Psoas muscle (tissue), 8 donors: ENCODE measurements around the gene HLTF. TPM values are rescaled to one million over a fixed set of nuclear protein-coding genes. Genes with fewer than 3 reads are reported as not detected.

Experiments used
- ATAC-seq, 4 donors: fragments of 200-7000 bp; cut with Tn5 transposase; one replicate each; pipeline ENCODE4 v1.9.1; 2020; ENCODE audit warnings: moderate library complexity in 3 of 4, mild to moderate bottlenecking in 2 of 4
- DNase-seq, 2 donors: peaks; one replicate each; pipeline ENCODE4 v3.0.0-alpha.2; 2020
- H3K27ac ChIP-seq: fragments of 200-600 bp; one replicate; pipeline ENCODE4 v1.8.0; 2022
- H3K27me3 ChIP-seq, 3 donors: fragments of 200-600 bp in 1 of 3; one replicate each; pipeline versions ENCODE4 v1.6.1 to v1.8.0; 2013 to 2022; ENCODE audit warnings: low read length in 2 of 3, mild to moderate bottlenecking in 2 of 3, moderate library complexity in 1 of 3; ENCODE audit not compliant: insufficient read depth in 3 of 3
- H3K36me3 ChIP-seq, 2 donors: fragments of 200-600 bp in 1 of 2; one replicate each; pipeline versions ENCODE4 v1.6.1 to v1.8.0; 2013 to 2022; ENCODE audit warnings: low read depth in 1 of 2, mild to moderate bottlenecking in 1 of 2, moderate library complexity in 1 of 2; ENCODE audit not compliant: insufficient read depth in 1 of 2
- H3K4me1 ChIP-seq: fragments of 200-600 bp; one replicate; pipeline ENCODE4 v1.8.0; 2022
- H3K4me3 ChIP-seq: fragments of 200-600 bp; one replicate; pipeline ENCODE4 v1.8.0; 2022; ENCODE audit warnings: mild to moderate bottlenecking
- H3K9me3 ChIP-seq: fragments of 200-600 bp; one replicate; pipeline ENCODE4 v1.8.0; 2022
- WGBS, 3 donors: extraction: QIAGEN DNeasy Blood & Tissue Kit; methylation state at CpG; one replicate each; pipeline versions ENCODE4 v1.1.6 to v1.1.7; 2013; 5-methylcytosine and 5-hydroxymethylcytosine counted together
- intact Hi-C, 2 donors: fragments of 100-400 bp; cut with DNase I; formaldehyde crosslinking; loops; one replicate each; pipeline versions ENCODE4 v1.11.0 to v1.14.2; 2022
- polyA plus RNA-seq, 3 donors: library from polyadenylated mRNA; stranded (reverse); fragments of 200-250 nt; gene quantifications; one replicate each; pipeline ENCODE4 v1.2.3, GENCODE V29; 2013
- total RNA-seq, 4 donors: library from RNA; stranded (reverse); fragmentation: NEBNext Ultra II Directional in 2 of 4; extraction: Animal tissue kit (Norgen Biotek cat#: 25700) in 2 of 4; gene quantifications; one replicate each; pipeline versions ENCODE4 v1.2.1 to v1.2.4, GENCODE V29; 2021 to 2023
- TF ChIP-seq, protein P1 (sequence below): fragments of 200-600 bp; IDR thresholded peaks from one replicate; pipeline ENCODE4 v1.8.0; 2022; ENCODE audit warnings: antibody characterized with exemption
- donor health status: healthy with polysubstance abuse.
- donor health status: DM: no; HTN: no; CAD: no; lungs with moderate emphysema.
- donor health status: Bipolar disorder and iron deficiency.
- donor health status: healthy.
- donor health status: DM: yes; HTN: yes; CAD: no.
- donor health status: DM: no; HTN: no; CAD: no.
- donor health status: DM: no; HTN: no; CAD: no.
- donor health status: DM: yes; HTN: yes; CAD: no.

The HLTF gene
- total and polyA plus RNA-seq, 7 donors, result 2.8 to 10.1 (median 5.0) TPM

DNA sequence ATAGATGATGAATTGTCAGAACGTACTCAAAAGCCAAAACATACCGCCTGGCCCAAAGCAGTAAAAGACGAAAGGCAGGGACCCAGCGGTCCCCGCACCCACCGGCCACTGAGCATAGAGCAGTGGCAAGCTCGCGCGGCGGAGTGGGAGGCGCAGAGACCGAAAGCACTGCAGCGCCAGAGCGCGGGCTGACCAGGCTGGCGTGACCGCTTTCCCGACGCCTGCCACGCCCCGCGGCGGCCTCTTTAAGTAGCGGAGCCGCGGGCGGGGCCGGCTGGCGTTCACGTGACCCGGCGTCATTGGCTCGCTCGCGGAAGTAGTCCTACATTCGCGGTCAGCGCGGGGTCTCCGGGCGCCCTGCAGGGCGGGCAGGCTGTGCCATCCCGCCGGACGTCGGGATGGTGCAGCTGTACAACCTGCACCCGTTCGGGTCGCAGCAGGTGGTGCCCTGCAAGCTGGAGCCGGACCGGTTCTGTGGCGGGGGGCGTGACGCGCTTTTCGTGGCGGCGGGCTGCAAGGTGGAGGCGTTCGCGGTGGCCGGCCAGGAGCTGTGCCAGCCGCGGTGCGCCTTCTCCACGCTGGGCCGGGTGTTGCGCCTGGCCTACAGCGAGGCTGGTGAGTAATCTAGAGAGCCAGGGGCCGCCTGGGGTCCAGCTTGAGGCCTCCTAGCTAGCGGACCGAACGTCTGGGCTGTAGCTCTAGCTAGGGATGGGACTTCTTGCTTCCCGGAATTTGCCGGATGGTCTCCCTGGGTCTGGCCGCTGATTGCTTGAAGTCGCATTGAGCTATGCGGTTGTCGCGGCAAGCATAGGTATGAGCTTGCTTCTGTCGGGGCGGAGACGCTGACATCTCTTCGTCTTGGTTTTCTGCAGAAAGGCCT, 43.2 kb upstream of the HLTF start, which contains the start of gene HPS3:
TSS of gene HPS3 (plus strand) at position 313 of the 880 bp plus-strand sequence. CDS start at position 399, 86 bp downstream.
- TF ChIP-seq, protein P1, sequence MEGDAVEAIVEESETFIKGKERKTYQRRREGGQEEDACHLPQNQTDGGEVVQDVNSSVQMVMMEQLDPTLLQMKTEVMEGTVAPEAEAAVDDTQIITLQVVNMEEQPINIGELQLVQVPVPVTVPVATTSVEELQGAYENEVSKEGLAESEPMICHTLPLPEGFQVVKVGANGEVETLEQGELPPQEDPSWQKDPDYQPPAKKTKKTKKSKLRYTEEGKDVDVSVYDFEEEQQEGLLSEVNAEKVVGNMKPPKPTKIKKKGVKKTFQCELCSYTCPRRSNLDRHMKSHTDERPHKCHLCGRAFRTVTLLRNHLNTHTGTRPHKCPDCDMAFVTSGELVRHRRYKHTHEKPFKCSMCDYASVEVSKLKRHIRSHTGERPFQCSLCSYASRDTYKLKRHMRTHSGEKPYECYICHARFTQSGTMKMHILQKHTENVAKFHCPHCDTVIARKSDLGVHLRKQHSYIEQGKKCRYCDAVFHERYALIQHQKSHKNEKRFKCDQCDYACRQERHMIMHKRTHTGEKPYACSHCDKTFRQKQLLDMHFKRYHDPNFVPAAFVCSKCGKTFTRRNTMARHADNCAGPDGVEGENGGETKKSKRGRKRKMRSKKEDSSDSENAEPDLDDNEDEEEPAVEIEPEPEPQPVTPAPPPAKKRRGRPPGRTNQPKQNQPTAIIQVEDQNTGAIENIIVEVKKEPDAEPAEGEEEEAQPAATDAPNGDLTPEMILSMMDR, result no peak
- 0 to 1% (median 1%) methylated on average over 70 to 84 of the region's 84 CpGs for WGBS, 3 donors
- Histone ChIP-seq H3K9me3 (no peaks in the 10 kb centered on the region), H3K36me3 (no peaks in the 10 kb centered on the region), H3K4me3 (peak within 1 kb of the TSS; percentile 82), H3K27me3 (no peaks in the 10 kb centered on the region), H3K4me1 (peaks cover 27% of the 10 kb centered on the region), H3K27ac (peak within 1 kb of the TSS; percentile 79)
- ATAC-seq (peak; percentile 98 to 99 (median 99)), DNase-seq (peak; percentile 93 to 95)
- intact Hi-C loops, result loop anchor here (2.0 to 10.0 kb wide), 3 partner anchors 43 to 175 kb away; partner anchors contain the start of gene HLTF (in 1 of the 2)

DNA sequence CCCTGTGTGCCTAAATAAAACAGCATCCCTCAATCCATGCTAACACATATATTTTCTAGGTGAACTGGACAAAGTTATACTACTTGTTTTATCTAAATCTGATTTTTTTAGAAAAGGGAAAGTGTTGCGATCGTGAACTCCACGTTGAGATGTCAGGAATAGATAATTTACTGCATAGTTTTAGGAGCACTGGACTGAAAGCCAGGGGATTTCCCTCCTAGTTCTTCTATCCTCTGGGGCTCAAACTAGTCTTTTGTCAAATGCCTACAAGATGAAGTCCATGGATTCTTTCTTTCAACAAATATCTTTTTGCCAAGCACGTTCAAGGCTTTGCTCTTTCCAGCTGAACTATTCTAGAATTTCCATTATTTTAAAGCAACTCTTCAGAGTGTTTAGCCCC, 42.5 kb upstream of the HLTF start:
- Histone ChIP-seq H3K4me3 (peak overlapping the region; percentile 82), H3K27ac (peak overlapping the region; percentile 79), H3K9me3 (no peaks in the 10 kb centered on the region), H3K36me3 (no peaks in the 10 kb centered on the region), H3K4me1 (peaks cover 22% of the 10 kb centered on the region), H3K27me3 (no peaks in the 10 kb centered on the region)
- intact Hi-C loops, result loop anchor here (2.0 to 10.0 kb wide), 2 partner anchors 42 to 174 kb away; partner anchors contain the start of gene HLTF (in 1 of the 2)
- no peak for ATAC-seq
- 2 to 5% (median 3%) methylated on average over 4 of the region's 4 CpGs for WGBS, 3 donors
- DNase-seq, result no peak
- TF ChIP-seq, protein P1, result no peak

DNA sequence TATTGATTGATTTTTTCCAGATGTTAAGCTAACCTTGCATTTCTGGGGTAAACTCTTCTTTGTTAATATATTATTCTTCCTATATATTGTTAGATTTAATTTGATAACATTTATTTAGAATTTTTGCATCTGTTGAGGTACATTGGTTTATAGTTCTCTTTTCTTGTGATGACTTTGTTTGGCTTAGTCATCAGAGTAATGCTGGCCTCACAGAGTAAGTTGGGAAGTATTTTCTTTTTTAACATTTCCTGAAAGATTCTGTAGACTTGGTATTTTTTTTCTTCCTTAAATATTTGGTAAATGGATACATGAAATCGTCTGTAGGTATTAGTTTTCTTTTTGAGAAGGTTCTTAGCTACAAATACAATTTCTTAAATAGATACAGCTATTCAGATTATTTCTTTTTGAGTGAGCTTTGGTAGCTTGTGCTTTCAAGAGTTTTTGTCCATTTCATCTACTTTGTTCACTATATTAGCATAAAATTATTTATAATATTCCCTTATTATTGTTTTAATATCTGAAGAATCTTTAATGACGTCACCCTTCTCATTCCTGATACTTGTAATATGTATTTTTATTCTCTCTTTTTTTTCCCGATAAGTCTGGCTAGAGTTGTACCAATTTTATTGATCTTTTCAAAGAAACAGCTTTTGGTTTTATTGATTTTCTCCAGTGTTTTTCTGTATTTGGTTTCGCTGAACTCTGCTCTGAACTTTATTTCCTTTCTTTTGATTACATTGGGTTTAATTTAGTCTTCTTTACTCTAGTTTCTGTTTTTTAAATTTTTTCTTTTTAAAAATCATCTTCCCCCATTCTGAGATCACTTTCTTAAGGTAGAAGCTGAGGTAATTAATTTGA, 36.6 kb upstream of the HLTF start:
- Histone ChIP-seq H3K27me3 (no peaks in the 10 kb centered on the region), H3K36me3 (no peaks in the 10 kb centered on the region), H3K4me1 (no peaks in the 10 kb centered on the region), H3K9me3 (no peaks in the 10 kb centered on the region), H3K4me3 (no peak overlapping the region), H3K27ac (no peak overlapping the region)
- 83 to 87% (median 84%) methylated on average over 4 of the region's 4 CpGs for WGBS, 3 donors
- ATAC-seq, result no peak
- intact Hi-C loops, result loop anchor here in 1 of 2 donors (10.0 kb wide), 1 partner anchor 168 kb away; no protein-coding TSS in a partner anchor
- no peak for DNase-seq
- TF ChIP-seq, protein P1, result no peak

DNA sequence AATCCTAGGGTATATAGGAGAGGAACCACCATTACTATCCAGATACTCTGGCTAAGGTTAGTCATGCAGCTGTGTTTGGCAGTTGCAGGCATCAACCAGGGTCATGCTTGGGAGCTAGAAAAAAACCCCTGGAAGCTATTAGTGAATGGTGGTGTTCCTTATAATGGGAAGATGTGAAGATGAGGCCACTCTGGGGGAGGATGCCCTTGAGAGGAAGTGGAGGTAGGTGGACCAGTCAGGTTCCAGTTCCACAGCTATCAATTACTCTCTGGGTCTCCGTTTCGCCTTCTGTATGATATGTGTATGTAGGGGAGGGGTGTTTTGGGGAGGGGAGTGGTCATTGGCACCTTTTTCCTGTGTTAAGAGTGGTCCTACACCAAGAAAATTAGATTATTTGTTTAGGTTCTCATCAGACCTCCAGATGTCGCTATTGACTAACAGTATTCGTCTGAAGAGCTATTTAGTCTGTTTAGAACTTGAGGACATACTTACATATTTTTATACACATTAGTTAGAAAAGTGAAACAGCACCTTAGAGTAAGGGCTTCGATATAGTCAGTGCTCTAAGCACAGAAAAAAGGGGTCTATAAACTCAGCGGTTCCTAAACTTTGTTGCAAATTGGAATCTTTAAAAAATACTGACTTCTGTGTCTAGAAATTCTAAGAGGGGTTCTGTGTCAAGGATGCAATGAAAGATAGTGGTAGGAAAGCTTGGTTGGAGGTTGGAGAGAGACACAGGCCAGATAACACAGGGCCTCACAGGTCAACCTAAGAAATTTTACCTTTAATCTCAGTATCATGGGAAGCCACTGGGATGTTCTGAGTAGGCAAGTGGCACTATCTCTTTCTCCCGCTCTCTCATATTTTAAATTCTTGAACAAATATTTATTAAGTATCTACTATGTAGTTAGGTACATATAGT, 34.0 kb upstream of the HLTF start:
- Histone ChIP-seq H3K27ac (no peak overlapping the region), H3K9me3 (no peaks in the 10 kb centered on the region), H3K4me1 (no peaks in the 10 kb centered on the region), H3K27me3 (no peaks in the 10 kb centered on the region), H3K4me3 (no peak overlapping the region), H3K36me3 (no peaks in the 10 kb centered on the region)
- TF ChIP-seq, protein P1, result peak; percentile 65
- DNase-seq (no peak), ATAC-seq (peak; percentile 62 to 91 (median 72))
- intact Hi-C loops, result loop anchor here (1.0 to 10.0 kb wide), 3 partner anchors 152 to 166 kb away; no protein-coding TSS in a partner anchor
- WGBS, 3 donors, result 22 to 24% (median 22%) methylated on average over 7 of the region's 7 CpGs
